Measurements from ENCODE around the gene ADAMTSL5. TPM values are rescaled to one million over a fixed set of nuclear protein-coding genes. Genes with fewer than 3 reads are reported as not detected.
A peak's percentile ranks its signal among the peaks of the same experiment; 100 is the strongest.

Gene ADAMTSL5
- total and polyA plus RNA-seq, 8 donors: 1.1 to 29.5 (median 1.8) TPM; not detected in 2

GRCh38 chr19:1524287-1524971, 11.6 kb upstream of the ADAMTSL5 start:
- TF ChIP-seq POLR2AphosphoS5 (IDR thresholded peaks at IDR 0.05) (no peak), POLR2A (IDR thresholded peaks at IDR 0.05) (no peak), CTCF (IDR thresholded peaks at IDR 0.05) (no peak), EP300 (IDR thresholded peaks at IDR 0.05) (no peak)
- peak overlapping the region in 3 of 4 donors; percentile 13 to 29 (median 26) for H3K4me3 ChIP-seq
- intact Hi-C loops (cut with DNase I; ENCODE audit: low total_unique reads): no loop called here
- no peak overlapping the region for H3K27ac ChIP-seq
- peaks cover 7 to 92% (median 59%) of the 10 kb centered on the region in 3 donors for H3K27me3 ChIP-seq
- 13 to 27% (median 16%) methylated on average over 11 to 49 of the region's 49 CpGs for WGBS, 5 donors
- H3K4me1 ChIP-seq: peaks cover 0 to 15% (median 10%) of the 10 kb centered on the region in 4 donors
- peak in 1 of 2 donors; percentile 23 for DNase-seq
- no peaks in the 10 kb centered on the region for H3K36me3 ChIP-seq
- no peaks in the 10 kb centered on the region for H3K9me3 ChIP-seq

- H3K36me3 ChIP-seq: no peaks in the 10 kb centered on the region
- TF ChIP-seq CTCF (IDR thresholded peaks at IDR 0.05): no peak
- TF ChIP-seq POLR2AphosphoS5 (IDR thresholded peaks at IDR 0.05): no peak
- TF ChIP-seq POLR2A (IDR thresholded peaks at IDR 0.05): no peak
- TF ChIP-seq EP300 (IDR thresholded peaks at IDR 0.05): no peak
- H3K9me3 ChIP-seq: no peaks in the 10 kb centered on the region
- H3K27ac ChIP-seq: no peak within 1 kb of the TSS
- peaks cover 0 to 15% (median 10%) of the 10 kb centered on the region in 4 donors for H3K4me1 ChIP-seq
- peak within 1 kb of the TSS in 3 of 4 donors; percentile 13 to 29 (median 26) for H3K4me3 ChIP-seq
- WGBS, 5 donors: 9 to 44% (median 12%) methylated on average over 13 to 92 of the region's 92 CpGs
- intact Hi-C loops (cut with DNase I; ENCODE audit: low total_unique reads): no loop called here
- DNase-seq: peak in 1 of 2 donors; percentile 43
- peaks cover 7 to 89% (median 52%) of the 10 kb centered on the region in 3 donors for H3K27me3 ChIP-seq
Observed at GRCh38 chr19:1523412-1524286, 10.8 kb upstream of the ADAMTSL5 start, which contains the start of gene PLK5. TSS of gene PLK5 (plus strand) at chr19:1524077. CDS start at chr19:1526997, 2,920 bp downstream.

- Histone ChIP-seq H3K27me3 (peaks cover 7 to 87% (median 46%) of the 10 kb centered on the region in 3 donors), H3K36me3 (no peaks in the 10 kb centered on the region), H3K4me1 (peaks cover 0 to 15% (median 10%) of the 10 kb centered on the region in 4 donors), H3K9me3 (no peaks in the 10 kb centered on the region), H3K4me3 (no peak overlapping the region), H3K27ac (no peak overlapping the region)
- 50 to 72% (median 65%) methylated on average over 9 to 18 of the region's 18 CpGs for WGBS, 5 donors
- DNase-seq: no peak
- TF ChIP-seq CTCF (IDR thresholded peaks at IDR 0.05) (no peak), EP300 (IDR thresholded peaks at IDR 0.05) (no peak), POLR2A (IDR thresholded peaks at IDR 0.05) (no peak), POLR2AphosphoS5 (IDR thresholded peaks at IDR 0.05) (no peak)
- intact Hi-C loops (cut with DNase I; ENCODE audit: low total_unique reads): no loop called here
Observed at GRCh38 chr19:1522838-1523237, 10.0 kb upstream of the ADAMTSL5 start.

GRCh38 chr19:1522061-1522460, 9.2 kb upstream of the ADAMTSL5 start:
- peaks cover 0 to 15% (median 10%) of the 10 kb centered on the region in 4 donors for H3K4me1 ChIP-seq
- TF ChIP-seq POLR2AphosphoS5 (IDR thresholded peaks at IDR 0.05) (no peak), EP300 (IDR thresholded peaks at IDR 0.05) (no peak), POLR2A (IDR thresholded peaks at IDR 0.05) (no peak), CTCF (IDR thresholded peaks at IDR 0.05) (no peak)
- H3K27me3 ChIP-seq: peaks cover 7 to 79% (median 43%) of the 10 kb centered on the region in 3 donors
- no peak overlapping the region for H3K27ac ChIP-seq
- H3K4me3 ChIP-seq: no peak overlapping the region
- intact Hi-C loops (cut with DNase I; ENCODE audit: low total_unique reads): no loop called here
- H3K9me3 ChIP-seq: no peaks in the 10 kb centered on the region
- 60 to 71% (median 67%) methylated on average over 10 of the region's 10 CpGs for WGBS, 5 donors
- no peak for DNase-seq
- H3K36me3 ChIP-seq: no peaks in the 10 kb centered on the region

Measured in stomach (tissue), 9 donors.